NAMALWA (cell line): ENCODE results near the gene ZAR1L.
A peak's percentile ranks its signal among the peaks of the same experiment; 100 is the strongest.

Experiments used
- DNase-seq: peaks from one replicate; pipeline ENCODE4 v3.0.0-alpha.2; 2015; ENCODE audit warnings: low spot score

The ZAR1L gene

DNA sequence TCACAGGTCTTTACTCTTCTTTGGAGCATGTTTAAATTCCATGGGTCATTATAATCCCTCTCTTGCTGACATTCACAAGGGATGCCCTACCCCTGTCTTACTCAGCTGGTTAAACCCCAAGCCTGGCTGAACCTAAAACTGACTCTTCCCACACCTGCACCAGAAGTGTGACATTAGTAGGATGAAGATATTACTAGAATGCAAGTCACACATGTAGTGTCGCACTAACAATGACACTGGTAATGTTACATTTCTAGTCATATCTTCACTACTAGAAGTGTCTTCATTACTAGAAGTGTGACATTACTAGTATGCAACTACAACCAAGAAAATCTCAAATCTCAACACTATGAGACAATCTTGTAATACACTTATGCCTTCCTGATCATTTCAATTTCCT, 14.2 kb downstream of the ZAR1L start:
- DNase-seq, result no peak

DNA sequence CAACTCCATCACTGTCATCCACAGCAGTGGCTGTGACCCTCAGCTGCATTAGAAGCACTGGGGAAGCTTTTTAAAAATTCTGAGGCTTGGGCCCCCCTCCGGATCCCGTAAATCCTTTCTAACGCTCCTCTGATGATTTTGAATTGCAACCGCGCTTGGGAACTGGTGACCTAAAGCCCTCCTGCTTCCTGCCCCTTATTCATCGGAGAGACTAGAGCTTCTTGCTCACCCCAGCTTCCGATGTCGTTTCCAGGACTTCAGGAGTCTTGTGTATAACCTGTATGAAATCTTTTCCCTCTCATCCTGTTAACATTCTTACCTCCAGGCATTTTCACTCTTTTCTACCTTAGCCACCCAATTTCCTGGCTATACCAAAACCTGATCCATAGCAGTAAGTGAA, 14.8 kb downstream of the ZAR1L start:
- DNase-seq, result no peak

DNA sequence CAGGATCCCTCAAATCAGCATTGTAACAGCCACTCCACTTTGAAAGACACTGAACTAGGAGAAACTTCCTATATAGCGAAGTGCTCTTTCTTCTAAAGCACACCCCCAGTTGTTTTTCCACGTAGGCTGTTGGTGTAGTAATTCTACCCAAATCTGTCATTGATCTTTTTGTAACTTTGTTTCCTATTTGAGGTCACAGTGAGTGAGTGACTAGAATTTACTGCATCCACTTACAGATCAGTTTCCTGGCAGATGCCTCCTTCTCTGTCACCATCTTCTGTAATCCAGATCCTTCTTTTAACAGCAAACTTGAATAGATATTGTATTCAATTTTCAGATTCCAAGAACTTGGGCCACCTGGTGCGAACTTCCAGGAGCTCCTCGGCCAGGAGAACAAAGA, 15.3 kb downstream of the ZAR1L start:
- no peak for DNase-seq

DNA sequence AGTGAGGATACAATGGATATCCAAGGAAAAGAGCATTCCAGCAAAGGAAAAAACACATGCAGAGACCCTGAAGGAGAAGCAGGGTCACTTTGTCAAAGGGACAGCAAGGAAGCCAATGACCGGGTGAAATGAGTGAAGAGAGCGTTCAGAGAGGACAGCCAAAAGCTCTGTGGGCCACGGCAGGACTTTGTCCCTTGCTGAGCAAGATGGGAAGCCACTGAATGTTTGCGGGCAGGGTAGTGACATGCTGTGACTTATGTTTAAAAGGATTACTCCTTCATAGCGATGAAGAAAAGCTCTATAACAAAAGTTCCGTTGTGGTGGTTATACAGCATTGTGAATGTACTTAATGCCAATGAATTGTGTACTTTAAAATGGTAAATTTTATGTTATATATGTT, 16.5 kb downstream of the ZAR1L start:
- no peak for DNase-seq

DNA sequence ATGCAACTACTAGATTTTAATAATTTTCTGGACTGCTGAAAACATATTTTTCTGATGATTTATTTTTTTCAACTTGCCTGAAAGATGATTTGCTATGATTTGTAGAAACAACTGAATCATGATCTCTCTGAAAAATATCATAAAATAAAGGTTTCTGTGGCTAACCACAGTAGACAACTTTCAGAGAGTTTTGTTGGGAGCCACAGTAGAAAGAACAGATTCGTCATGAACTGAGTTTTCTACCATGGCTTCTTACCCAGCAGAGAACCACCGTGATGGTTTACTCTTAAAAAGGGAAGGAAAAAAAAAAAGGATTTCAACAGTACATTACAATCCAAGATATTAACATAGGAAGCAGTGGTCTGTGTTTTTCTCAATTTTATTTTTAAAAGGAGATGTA, 18.0 kb downstream of the ZAR1L start:
- no peak for DNase-seq

DNA sequence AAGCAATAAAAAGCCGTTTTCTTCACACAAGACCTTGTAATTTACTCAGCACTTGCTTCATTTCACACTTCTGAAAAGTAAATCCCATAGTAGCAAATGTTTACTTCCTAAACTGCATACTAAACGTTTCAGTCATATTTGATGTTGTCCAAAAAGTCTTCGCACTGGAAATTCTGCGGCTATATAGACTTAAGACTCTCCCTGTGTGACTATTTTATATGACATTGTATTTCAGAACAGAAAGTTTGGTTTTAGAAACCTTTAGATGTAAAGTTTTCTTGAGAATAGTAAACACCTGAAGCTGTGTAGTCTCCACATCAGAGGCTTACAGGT, 29.6 kb downstream of the ZAR1L start:
- no peak for DNase-seq

DNA sequence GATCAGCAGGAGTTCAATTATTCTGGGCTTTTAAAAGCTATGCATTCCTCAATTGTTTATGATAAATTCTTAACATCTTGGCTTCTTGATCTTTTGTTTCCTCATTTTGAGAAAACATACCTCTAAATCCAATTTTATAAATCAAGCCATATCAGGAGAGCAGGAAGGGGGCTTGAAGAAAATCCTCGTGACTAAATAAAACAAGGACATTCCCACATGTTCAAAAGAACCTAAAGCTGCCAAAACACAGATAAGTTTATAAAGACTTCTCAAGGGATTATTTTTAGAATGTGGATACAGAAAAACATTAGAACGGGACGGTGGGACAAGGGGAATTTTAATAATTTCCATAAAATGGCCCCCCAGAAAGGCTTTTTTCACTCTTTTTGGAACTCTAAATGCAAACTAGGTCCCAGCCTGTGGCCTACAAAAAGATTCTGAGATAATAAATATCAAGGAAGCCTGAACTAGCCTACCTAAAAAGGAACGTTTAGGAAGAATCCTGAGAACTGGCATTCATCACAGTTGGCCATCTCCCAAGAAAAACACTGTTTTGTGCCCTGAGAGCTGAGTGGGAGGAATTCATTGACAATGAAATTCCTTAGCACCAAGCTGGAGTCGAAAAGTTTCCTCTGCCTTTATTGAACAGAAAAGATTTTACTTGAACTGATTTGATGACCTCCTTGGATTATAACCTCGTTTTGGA, 30.1 kb downstream of the ZAR1L start:
- no peak for DNase-seq

DNA sequence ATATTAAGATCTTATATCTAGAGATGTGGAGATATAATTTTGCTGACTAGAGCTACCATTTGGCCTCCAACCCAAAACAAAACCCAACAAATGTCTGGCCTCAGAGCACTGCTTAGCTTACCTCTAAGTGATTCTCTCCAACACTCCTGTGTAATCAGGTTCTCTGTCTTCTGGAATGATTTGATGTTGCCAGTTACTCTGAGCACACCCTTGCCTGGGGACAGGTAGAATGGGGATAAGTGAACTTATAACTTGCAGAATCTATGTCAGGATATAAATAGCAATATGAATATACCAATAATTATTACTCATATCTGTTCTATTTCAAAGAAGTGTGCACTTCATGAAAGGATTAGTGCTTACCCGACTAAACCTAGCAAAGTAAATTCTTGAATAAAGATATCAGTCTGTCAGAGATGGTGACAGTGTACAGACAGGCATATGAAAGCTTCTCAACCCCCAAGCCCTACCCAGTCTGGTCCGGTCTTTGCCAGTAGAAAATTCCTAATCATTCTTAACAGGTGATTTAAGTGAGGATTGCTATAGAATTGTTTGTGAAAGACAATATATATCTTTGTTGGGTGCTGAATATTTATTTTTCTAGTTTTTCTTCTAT, 33.0 kb downstream of the ZAR1L start:
- DNase-seq, result no peak

DNA sequence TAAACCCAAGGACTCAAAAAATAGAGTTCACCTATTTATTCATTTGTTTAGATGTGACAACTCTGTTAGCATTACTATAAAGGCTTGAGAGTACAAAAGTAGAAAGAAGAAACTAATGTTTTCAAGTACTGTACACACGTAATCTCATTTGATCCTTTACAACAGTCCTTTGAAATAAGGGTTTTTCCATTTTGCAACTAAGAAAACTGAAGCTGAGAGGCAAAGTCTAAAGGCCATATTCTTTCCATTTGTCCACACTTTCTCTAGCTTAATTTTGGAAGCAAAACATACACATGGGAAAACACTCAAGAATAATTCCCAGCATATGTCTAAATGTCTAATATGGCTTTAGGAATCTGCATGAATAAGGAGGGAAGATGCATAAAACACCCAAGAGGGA, 34.1 kb downstream of the ZAR1L start:
- DNase-seq, result no peak

DNA sequence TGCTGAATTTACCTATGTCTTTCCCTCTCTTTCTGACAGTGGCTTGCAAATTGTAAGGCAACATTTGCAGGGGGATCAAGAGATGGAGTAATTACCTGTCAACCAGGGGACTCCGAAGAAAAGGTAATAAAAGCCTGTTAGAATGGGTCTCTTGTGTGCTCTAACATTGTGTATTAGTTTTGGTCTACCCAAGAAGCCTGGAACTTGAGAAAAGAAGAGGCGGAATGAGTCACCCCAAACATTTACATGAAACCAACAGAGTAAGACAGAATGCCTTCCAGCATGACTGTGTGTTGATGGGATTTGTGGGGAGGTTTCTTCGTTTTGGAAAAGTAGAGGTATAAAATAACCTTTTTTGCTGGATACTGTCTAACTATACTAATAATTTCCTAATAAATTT, 36.7 kb downstream of the ZAR1L start:
- DNase-seq, result no peak

DNA sequence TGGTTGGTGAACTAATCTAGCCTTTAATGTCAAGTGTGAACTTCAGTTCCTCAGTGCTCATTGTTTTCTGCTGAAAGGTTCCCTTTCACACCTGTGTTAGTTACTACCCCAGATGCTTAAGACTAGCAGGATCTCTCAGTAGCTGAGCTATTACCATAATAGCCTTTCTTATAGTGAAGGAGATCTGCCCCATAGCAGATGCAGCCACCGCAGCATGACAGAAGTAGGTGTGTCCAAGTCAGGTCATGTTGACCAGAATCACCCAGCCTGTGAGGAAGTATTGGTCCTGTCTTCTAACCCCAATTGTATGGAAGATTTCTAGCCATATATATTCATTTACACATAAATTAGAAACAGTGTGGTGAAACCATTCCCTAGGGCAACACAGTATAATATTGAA, 37.3 kb downstream of the ZAR1L start:
- no peak for DNase-seq

DNA sequence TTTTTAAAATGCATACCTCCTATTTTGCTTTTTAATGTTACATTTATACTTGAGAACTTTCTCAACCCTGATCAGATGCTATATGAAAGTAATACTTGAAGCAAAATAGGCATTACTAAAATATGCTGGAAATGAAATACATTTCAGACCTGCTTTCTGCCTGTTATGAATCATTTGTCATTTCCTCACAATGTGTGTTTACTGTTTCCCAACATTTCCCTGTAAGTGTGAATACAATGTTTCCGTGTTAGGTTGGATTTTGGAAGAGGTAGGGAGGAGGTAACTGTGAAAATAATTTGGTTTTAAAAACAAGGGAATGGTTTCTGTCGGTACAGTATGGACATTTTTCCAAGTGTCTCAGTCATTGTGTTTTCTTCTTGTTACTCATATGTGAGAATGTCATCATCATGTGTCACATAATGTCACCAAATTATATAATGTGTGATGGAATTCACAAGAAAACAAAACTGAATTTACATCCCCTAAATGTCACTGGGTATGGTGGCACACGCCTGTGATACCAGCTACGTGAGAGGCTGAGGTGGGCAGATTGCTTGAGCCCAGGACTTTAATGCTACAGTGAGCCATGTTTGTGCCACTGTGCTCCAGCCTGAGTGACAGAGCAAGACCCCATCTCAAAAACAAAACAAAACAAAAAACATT, 43.0 kb downstream of the ZAR1L start:
- DNase-seq, result no peak

DNA sequence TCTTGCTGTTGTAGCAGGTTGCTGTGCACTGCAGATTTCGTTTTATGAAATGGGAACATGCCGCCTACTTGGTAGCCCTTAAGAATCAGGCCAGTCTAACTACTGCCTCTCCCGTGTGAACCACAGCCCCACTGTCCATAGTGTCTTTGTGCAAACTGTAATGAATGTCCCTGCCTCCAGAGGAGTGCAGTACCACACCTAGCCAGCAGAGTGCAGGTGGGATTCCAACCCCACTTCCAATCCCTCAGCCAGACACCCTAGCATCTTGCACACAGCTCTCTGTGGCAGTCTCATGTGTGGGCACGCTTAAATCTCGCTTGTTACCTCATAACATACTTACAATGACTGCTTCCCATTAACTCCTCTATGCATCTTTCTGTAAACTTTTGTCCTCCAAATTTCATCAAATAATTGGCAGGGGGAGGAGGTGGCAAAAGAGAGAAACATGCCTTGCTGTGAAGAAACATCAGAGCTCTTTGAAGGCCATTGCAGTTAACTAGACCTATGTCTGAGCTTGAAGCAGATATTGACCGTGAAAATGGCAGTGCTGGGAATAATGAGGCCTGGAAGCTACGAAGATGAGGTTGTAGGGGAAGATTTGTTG, 47.2 kb downstream of the ZAR1L start:
- DNase-seq, result peak; percentile 66

DNA sequence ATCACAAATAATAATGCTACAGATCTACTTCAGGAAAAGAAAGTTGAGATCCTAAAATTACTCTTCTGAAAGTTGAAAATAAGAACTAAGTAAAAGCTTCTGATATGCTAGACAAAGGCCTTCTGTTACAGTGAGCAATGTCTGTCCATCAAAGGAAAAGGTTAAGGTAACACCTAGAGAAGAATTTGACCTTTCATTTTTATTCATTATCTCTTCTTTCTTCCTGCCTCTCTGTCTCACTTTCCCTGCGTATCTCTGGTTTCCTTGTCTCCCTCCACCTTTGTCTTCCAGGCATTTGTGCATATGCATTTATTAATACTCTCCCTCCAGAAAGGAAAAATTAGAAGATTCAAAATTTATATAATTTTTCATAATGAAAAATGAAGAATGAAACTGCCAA, 49.0 kb downstream of the ZAR1L start:
- DNase-seq, result no peak

DNA sequence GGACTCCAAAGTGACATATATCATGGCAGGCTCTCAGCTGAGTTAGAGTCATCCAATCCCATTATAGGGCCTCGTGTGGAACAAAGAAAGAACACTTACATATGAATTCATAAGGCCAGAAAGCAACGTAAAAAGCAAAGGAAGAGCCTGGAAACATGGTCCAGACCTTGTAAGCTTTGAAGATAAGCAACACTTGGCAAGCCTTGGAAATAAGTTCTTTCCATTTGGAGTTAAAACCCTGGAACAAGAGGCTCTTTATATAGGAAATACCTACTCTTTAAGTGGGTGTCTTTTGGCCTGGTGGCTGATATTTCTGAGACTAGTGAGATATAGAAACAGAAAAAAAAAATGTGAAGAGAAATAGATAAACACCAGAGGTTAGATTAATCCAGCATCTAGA, 49.4 kb downstream of the ZAR1L start:
- no peak for DNase-seq

DNA sequence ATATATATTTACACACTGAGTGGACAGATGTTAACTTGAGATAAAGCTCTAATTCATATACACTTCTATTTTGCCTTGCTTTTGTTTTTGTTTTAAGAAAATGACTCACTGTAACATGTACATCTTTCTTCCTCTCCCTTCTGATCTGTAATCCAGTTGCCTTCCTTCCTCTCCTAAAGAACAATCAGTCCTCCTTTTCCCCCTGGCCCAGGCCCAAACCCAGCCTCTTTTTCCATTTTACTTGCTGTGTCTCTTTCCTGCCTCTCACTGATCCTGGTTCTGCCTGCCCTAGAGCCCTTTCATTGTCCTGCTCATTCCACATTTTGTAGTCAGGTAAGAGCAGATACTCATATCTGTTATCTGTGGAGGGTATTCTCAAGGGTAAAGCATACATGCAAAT, 50.8 kb downstream of the ZAR1L start:
- DNase-seq, result no peak

DNA sequence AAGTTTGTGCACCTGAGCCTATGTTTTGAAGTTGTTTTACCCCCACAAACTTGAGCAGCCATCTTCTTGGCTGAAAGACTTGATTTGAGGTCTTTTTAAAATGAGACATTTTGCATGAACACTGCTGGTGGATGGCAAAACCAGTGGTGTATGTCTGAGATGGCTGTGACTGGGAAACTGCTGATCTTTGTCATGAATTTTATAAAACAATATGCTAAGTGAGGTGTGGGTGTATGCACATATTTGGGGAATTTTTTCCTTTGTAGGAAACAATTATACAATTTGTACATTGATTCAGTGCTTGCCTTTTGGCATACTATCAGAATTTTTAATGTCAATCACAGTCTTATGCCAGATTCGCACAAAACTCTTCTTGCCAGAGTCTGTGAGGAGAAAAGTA, 52.5 kb downstream of the ZAR1L start:
- no peak for DNase-seq

DNA sequence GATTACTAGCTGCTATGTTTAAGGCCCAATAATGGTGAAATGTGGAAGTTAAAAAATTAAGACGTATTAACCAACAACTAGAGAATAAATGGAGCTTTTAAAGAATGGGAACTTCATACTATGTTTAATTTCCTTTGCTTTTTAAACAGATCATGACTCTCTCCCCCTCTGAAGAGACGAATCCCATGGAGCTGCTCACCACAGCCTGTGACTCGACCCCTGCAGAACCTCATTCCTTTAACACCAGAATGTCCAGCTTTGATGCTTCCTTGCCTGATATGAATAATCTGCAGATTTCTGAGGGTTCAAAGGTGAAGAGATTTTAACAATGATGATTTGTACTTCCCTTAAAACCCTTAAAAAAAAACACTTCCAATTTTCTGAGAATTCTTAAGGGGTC, 53.0 kb downstream of the ZAR1L start:
- DNase-seq, result no peak

DNA sequence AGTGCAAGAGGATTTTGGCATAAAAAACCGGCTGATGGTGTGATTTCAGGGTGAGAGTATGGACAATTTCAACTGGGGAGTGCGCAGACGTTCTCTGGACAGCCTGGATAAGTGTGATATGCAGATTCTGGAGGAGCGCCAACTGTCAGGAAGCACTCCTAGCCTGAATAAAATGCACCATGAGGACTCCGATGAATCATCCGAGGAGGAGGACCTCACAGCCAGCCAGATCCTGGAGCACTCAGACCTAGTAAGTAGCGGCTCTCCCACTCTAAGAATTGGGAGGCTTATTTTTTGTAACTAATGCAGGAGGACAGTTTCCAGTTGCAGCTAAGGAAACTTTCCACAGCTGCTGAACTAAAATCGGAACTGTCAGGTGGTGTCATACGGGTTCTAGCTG, 53.6 kb downstream of the ZAR1L start:
- no peak for DNase-seq

DNA sequence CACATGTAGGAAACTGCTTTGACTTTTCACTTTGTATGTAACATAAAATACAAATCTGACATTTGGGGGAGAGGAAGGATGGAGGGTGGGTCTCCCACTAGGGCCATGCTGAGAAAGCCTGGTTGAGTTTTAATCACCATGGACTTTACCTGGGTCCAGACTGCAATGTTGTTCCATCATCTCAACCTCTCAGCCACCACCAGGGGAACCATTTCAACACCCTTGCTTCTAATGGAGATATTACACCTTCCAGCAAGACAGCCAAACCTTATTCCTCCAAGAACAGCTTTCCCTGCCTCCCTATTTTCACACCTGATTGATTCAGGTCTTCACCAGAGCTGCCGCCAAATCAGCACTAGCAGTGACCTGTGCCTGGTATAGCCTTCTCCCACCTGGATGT, 56.0 kb downstream of the ZAR1L start:
- no peak for DNase-seq

DNA sequence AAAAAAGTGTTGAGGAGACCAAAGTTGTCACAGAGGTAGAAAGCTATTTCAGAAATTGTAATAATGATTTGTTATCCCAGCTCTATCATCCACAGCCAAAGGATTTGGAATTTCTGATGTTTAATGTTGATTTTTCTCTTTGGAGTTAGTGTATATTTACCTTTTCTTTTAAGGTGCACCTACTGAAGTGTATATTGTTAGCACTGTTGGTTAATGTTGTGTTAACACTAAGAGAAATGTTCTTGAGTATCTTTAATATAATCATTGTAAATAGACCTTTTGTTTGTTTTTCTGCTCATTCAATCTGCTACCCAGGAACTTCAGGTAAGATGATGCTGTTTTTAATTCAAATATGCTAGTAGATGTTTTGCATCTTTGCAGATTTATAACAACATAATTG, 57.5 kb downstream of the ZAR1L start:
- no peak for DNase-seq

DNA sequence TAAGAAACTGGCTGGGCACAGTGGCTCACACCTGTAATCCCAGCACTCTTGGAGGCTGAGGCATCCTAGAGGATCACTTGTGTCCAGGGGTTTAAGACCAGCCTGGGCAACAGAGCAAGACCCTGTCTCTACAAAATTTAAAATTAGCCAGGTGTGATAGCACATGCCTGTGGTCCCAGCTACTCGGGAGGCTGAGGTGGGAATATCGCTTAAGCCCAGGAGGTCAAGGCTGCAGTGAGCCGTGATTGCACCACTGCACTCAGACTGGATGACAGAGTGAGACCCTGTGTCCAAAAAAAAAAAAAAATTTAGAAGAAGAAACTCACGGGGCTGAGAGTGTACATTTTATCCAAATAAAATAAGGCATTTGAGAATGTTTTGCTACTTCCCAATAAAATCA, 58.9 kb downstream of the ZAR1L start:
- DNase-seq, result no peak

DNA sequence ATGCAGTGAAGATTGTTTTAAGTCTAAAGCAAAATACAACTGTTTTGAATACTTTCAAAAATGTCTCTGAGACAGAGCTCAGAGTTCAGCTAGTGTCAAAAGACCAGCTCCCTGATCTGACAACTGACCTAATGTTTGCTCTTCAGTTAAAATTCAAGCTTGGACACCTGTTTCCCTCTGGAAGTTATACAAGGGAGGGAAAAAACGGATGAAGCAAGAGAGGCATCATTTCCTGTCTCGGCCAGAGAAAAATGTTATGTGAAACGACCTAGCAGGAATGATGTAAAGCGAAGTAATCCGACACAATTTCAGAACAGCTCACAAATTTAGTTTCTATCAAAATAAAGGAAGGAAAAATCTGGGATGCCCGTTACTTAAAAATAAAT, 59.4 kb downstream of the ZAR1L start:
- DNase-seq, result no peak
